ENCODE results near the gene CRYGA.
"Not testable (repeated sequence)": the region's sequence is repeated elsewhere in the genome, so short reads cannot be mapped to it uniquely, and the experiment has no call there.

Gene CRYGA

DNA sequence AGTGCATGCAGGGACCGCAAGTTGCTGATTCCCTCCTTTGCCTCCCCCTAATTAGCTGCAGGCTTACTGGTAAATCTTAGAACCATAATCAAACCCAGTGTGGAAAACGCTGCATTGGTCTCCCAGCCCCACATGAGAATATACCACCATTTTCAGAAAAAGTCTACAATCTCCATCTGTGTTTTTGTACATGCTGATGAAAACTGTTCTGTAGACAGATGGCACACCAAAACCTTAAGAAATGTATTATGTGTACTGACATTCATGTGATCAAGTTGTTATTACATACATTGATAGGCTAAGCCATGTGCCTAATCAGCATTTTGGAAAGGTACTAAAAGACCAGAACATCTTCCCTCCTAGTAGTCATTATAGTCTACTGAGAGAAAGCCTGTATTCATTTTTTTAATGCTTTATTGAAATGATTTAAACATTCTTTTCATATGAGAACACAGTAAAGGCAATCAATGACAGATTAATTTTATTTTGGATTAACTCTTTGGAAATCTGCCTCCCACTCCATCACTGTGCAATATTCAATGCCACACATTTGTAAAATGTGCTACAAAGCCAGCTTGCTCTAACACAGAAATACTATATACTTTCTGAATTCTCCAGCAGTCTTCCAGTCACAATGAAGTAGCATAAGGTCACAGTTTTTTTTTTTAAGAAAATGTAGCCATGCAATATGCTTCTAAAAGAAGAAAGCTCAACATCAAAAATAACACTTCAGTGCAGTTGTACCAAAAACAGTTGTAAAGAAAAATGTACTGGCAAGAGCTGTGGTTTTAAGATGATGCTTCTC, 1.8 kb upstream of the CRYGA start:
- DNase-seq (ENCODE audit: low read depth in 3 of 3) = no peak

DNA sequence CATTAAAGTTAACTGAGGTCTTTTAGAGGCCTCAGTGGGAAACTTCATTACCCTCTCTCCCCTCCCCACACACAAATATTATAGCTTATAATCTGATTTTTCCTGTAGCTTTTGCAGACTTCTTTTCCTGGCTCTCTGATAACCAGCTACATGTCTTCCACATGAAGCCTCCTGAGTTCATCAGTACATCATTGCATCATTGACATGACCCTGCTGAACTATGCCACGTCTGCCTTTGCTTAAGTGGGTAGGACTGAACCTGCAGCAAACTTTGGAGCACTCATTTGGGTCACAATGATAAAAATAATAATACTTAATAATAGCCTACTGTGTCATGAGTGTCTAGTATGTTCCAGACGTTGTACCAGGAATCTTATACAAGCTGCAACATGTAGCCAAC, 7.0 kb downstream of the CRYGA start:
- no peak for DNase-seq (ENCODE audit: low read depth in 3 of 3)

DNA sequence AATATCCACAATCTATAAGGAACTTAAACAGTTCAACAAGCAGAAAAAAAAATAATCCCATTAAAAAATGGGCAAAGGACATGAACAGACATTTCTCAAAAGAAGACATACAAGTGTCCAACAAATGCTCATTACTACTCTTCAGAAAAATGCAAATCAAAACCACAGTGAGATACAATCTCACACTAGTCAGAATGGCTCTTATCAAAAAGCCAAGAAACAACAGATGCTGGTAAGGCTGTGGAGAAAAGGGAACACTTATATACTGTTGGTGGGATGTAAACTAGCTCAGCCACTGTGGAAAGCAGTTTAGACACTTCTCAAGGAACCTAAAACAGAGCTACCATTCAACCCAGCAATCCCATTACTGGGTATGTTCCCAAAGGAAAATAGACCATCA, 10.2 kb downstream of the CRYGA start:
- no peak for DNase-seq (ENCODE audit: low read depth in 3 of 3)

DNA sequence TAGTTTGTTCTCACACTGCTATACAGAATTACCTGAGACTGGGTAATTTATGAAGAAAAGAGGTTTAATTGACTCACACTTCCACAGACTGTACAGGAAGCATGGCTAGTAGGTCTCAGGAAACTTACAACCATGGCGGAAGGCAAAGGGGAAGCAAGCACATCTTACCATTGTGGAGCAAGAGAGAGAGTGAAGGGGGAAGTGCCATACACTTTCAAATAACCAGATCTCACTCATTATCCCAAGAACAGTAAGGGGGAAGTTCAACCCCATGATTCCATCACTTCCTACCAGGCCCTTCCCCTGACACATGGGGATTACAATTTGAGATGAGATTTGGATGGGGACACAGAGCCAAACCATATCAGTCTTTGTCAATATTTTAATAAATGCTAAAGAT, 12.4 kb downstream of the CRYGA start:
- DNase-seq (ENCODE audit: low read depth in 3 of 3) = no peak

DNA sequence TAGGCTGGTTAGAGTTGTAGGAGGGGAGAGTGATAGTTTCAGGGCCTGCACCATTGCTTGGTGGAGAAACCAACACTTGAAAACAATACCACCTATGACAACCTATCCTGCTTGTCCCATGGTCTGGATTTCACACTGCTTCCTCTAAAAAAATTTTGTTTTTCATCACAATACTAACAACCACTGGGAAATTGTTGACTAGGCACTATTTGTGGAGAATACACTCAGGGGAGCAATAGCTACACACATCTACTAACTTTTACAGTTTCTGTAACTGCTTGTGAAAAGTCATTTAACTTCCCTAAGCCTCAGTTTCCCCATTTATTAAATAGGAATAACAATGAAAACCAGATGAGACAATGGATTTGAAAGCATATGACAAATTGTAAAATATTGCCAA, 13.3 kb downstream of the CRYGA start:
- no peak for DNase-seq (ENCODE audit: low read depth in 3 of 3)

DNA sequence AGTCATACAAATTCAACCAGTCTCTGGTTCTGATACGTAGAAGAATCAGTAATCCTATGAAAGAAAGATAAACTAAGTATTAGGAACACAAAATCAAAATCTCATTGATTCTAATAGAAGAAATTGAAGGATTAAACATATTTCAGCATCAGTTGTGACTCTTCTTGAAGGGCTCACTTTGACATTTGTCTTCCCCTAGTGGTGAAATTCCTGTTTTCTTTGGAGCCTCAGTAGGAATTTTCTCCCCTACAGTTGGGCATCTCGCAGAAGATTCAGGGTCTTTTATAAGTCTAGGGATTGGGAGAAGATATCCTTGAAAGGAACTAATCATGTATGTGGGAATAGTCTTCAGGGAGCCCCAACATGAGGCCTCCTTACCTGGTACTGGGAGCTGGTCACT, 14.6 kb downstream of the CRYGA start:
- no peak for DNase-seq (ENCODE audit: low read depth in 3 of 3)

DNA sequence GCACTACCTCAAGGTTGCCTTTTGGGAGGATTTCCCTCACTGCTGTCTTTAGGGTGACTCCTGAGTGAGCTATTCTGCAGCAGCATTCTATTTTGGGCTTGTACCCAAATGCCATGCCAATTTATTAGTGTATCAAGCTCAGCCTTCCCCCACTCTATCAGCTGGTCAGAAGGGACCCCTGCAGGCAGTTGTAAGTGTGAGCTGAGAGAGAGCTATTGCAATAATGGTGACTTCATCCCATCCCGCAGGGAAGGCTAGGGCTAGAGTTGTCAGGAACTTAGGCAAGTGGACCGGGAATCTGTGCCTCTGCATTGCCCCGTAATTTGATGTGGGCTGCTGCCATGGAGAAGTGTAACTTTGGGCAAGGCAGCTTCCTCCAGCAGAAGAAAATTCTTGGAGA, 15.6 kb downstream of the CRYGA start:
- DNase-seq (ENCODE audit: low read depth in 3 of 3) = no peak

DNA sequence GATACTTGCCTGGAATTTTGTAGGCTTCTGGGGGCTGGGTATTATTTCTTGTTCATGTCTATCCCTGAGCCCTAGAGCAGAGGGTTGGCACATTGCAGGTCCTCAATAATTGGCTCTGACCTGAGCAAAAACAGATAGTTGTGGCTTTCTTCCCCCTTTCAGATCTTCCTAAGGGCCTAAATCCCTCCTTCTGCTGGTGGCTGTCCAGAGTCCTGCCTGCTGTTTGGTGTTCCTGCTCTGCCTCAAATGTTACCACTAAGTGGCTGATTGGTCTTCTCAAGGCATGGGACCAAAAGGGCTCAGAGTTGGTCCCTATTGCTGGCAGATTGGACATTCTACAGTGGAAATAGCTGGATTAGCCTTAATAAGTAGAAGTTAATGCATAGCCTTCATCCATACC, 16.4 kb downstream of the CRYGA start:
- DNase-seq (ENCODE audit: low read depth in 3 of 3) = no peak

DNA sequence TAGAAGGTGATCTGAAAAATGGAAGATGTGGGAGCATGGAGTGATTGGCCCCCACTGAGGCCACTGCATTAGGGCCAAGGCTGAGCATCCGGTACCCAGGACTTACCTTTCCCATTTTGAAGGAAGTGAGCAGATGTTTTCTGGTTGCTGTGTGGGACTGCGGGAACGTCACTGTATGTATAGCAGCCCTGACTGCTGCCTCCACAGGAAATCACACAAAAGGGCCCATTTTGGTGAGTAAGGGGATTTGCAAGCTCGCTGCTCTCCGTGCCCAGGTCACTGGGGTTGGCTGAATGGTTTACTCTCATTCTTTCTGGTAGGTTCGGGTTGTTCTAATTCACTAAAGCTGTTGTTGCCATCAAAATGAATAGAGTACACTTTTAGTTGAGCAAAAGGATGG, 17.4 kb downstream of the CRYGA start, which contains the start of gene CRYGB:
CRYGB (minus strand) TSS at position 153 of the 400 bp plus-strand sequence; CDS start at position 115, 38 bp downstream.
- DNase-seq (ENCODE audit: low read depth in 3 of 3) = no peak

DNA sequence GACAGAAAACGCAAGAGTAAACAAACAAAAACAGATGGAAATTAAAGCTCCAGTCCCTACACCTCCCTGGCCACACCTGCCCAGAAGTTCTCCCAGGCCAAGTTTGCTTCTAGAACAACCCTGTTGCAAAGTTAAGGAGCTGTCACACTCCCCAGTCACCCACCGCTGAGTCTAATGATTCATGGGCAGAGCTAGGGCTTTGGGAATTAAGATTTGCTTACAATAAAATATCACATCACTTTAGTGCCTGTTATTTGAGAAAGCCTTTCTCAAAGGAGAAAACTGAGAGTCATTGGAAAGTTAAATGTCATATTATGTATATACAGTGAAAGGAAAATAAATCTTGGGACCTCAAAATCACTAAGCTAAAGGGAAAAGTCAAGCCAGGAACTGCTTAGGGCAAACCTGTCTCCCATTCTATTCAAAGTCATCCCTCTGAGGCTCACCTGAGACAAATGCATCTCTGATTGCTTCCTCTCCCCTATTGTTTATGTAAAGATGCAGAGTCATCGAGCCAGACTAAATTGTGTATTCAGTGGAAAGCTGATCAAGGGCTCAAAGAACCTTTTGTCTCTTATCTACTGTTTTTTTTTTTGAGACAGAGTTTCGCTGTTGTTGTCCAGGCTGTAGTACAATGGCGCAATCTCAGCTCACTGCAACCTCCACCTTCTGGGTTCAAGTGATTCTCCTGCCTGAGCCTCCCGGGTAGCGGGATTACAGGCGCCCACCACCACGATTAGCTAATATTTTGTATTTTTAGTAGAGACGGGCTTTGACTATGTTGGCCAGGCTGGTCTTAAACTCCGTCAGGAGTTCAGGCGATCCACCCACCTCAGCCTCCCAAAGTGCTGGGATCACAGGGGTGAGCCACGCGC, 20.2 kb downstream of the CRYGA start:
- DNase-seq (ENCODE audit: low read depth in 3 of 3) = no peak

DNA sequence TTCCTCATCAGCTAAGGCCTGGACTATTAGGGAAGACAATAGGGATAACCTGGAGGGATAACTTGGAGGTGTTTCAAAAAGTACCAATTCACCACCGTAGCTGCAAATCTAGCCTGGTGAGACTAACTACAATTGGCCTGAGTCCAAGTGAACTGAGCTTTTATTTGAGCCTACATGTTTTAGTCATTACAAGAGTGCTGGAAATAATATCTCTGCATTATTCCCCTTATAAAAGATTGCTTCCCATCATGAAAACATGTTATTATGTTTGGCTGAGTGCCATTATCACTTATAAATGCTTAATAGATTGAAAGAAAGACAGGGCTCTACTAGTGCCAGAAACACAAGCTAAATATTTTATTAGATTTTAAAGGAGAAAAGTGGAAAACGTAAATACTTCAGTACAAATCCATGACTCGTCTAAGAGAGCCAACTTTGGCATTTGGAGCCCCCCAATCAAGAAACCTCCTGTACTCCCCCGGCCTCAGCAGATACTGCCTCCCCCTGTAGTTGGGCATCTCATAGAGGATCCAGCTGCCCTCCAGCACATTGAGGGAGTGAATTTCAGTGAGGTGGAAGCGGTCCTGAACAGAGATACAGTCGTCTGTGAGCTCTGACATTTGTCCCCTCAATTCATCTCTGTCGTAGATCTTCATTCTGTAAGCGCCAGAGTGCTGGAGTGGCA, 21.0 kb downstream of the CRYGA start:
- no peak for DNase-seq (ENCODE audit: low read depth in 3 of 3)

DNA sequence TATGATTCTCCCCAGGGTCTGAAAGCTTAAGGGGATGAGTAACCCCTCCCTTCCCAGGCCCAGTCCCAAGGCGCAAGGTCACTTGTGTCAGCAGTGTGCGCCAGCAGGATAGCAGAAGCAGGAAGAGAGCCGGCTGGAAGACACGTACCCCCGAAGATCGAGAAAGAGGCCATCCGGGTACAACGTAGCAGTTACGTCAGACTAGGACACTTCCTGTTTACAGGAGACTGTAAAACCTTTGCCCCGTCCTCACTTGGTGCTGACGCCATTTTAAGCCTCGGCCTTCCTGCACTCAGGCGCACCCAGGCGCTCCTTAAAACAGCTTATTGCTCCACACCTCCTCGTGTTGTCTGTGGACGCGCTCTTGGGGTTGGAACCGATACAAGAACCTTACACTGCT, 23.9 kb downstream of the CRYGA start:
- no peak for DNase-seq (ENCODE audit: low read depth in 3 of 3)

DNA sequence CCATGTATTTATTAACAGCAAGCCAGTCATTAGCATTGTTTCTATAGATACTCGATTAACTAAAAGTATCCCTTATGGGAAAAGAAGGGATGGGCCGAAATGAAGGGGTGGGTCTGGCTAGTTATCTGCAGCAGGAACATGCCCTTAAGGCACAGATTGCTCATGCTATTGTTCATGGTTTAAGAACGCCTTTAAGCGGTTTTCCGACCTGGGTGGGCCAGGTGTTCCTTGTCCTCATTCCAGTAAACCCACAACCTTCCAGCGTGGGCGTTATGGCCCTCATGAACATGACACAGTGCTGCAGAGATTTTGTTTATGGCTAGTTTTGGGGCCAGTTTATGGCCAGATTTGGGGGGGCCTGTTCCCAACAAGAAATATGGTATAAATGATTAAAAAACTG, 25.1 kb downstream of the CRYGA start:
- DNase-seq (ENCODE audit: low read depth in 3 of 3) = not testable (repeated sequence)

DNA sequence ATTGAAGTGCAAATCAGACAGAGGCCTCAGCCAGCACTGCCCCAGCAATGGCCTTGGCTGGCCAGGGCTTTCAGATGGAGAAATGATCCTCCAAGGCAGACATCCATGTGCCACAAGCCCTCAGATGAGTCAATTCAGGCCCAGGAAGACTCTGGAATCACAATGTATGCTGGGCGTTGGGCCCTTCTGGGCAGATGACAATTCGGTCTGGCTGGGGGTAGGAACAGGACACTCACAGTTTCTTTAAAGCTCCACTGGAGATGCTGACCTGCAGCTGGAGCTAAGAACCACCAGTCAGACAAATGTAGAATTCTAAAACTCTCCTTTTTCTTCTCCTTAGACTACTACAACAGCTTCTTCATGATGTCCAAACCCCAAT, 26.7 kb downstream of the CRYGA start:
- no peak for DNase-seq (ENCODE audit: low read depth in 3 of 3)

DNA sequence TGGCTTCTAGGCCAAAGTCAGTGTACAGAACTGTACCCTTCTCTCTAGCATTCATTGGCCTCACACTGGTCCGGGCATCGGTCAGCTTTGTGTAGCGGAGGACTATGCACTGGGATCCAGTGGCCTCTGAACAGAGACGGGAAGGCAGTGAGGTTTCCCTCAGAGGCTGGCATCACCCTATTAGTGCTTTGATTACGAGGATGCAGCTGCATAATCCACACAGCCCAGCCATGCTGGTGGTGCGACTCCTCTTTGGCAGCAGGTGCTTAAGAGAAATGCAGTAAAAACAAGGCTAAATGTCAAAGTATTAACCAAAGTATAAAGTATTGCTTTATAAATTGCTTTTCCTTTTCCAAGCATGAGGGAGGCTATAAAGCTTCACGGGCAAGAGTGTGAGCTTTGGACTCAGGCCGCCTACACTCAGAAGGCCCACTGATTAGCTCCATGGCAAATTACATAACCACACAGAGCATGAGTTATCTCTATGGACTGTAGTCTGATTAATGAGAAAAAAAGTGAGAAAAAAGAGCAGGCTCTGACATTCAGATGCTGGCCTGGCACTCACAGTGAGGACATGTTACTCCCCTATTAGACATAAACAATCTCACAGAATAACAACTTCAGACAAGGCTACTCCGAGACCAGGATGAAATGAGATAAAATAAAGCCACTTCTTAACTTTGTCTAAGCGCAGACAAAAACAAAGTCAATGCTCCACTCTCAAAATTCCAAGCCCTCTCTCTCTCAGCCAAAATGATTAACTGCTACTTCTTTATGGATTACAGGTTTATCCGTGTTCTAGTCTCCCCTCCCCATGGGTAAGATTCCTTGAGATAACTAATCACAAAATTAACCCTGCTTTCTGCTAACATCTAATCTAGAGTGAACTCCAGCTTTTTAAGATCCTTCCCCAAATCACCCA, 27.3 kb downstream of the CRYGA start:
- no peak for DNase-seq (ENCODE audit: low read depth in 3 of 3)

DNA sequence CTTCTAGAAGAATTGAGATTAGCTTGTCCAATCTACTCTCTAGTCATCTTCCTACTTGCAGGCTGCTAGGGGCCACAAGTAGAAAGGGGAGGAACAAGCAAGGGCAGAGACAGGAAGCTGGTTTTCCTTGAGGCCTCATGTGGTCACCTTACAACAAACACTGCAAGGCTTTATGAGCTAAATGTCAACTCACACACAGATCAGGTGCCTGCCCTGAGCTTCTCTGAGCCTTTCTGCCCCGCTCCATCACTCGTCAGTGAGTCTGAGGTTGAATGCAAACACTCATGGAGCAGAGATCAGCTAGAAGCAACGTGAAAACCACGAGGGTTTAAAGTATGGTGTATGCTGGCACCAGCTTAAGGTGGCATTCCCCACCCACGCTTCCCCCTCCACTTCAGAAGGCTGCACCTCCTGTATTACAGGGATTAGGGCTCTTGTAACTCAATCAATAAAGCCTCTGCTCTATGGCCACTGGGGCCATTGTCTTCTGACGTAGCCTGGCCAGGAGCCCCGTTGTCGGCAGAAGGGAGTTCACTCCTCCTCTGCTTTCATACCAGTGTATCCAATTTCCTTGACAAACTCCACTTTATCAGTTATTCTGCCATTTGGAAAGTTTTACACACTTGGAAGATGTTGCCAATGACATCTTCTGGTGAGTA, 28.3 kb downstream of the CRYGA start:
- no peak for DNase-seq (ENCODE audit: low read depth in 3 of 3)

DNA sequence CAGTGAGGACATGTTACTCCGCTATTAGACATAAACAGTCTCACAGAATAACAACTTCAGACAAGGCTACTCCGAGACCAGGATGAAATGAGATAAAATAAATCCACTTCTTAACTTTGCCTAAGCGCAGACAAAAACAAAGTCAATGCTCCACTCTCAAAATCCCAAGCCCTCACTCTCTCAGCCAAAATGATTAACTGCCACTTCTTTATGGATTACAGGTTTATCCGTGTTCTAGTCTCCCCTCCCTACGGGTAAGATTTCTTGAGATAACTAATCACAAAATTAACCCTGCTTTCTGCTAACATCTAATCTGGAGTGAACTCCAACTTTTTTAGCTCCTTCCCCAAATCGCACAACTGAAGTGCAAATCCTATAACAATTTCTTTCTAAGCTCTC, 32.7 kb downstream of the CRYGA start:
- no peak for DNase-seq (ENCODE audit: low read depth in 3 of 3)

DNA sequence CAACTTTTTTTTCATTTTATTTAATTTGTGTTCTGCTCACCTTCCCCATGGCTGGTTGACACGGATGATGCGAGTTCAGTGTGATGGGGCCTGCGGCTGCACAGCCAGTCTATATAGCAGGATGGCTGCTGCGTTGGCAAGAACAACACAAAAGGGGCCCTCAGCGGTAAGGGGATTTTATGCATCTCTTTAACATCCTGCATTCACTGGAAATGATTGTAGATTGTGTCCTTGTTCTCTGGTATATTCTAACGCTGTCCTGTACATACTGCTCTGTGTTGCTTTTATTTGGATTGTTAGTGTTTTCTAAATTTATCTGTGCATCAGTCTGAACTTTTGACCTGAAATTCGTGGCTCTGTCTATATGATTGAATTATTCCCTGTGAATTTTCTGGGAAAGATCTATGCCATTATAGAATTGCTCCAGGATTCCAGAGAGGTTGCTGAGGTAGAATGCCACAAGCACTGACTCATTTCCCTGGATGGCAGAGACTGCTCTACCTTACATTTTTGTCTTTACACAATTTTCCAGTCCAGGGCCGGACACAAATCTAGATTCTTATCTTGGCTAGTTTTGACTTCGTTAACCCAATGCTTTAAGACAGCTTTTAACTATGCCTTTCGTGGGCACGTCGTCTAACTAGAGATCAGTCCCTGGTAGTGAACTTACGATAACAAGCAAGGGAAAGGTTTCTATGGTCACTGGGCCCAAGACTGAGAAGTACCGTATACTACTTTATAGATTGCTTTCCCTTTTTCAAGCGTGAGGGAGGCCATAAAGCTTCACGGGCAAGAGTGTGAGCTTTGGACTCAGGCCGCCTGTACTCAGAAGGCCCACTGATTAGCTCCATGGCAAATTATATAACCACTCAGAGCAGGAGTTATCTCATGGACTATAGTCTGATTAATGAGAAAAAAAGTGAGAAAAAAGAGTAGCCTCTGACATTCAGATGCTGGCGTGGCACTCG, 33.4 kb downstream of the CRYGA start, which contains the start of gene CRYGC:
CRYGC (minus strand) TSS at position 85 of the 968 bp plus-strand sequence; CDS start at position 49, 36 bp downstream.
- DNase-seq (ENCODE audit: low read depth in 3 of 3) = no peak

DNA sequence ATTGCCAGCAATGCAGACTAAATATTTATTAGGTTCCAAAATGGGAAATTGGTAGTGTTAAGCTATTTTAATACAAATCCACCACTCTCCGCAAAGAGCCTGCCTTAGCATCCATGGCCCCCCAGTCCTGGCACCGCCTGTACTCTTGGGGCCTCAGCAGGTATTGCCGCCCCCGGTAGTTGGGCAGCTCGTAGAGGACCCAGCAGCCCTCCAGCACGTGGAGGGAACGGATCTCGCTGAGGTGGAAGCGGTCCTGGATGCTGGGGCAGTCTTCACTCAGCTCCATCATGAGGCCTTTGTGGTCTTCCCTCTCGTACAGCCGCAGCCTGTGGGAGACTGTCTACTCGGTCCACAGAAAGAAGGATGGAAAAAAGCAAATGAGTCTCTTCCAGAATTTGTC, 35.3 kb downstream of the CRYGA start:
- no peak for DNase-seq (ENCODE audit: low read depth in 3 of 3)

Measured in stimulated activated CD4-positive, alpha-beta T cell treated with anti-CD3 and anti-CD28 coated beads, TNF-alpha, amount 100 ng/mL, for 24 hours (primary cell).